ENCODE data around the gene FIBCD1. TPM values are rescaled to one million over a fixed set of nuclear protein-coding genes. Genes with fewer than 3 reads are reported as not detected.

The FIBCD1 gene
- total RNA-seq, 2 donors from 2014 or later, result not detected

- Mint-ChIP-seq H3K27ac (no peak overlapping the region), H3K4me1 (ENCODE audit: low read depth in 2 of 2) (no peaks in the 10 kb centered on the region), H3K9me3 (no peaks in the 10 kb centered on the region), H3K4me3 (no peak overlapping the region), H3K36me3 (no peaks in the 10 kb centered on the region), H3K27me3 (no peaks in the 10 kb centered on the region)
- ATAC-seq, result no peak
- DNase-seq (ENCODE audit: low spot score), result no peak
Measured at GRCh38 chr9:130857864-130858738, 80.9 kb downstream of the FIBCD1 start.

GRCh38 chr9:130856474-130856873, 82.6 kb downstream of the FIBCD1 start:
- no peak overlapping the region for H3K4me3 Mint-ChIP-seq
- no peaks in the 10 kb centered on the region for H3K27me3 Mint-ChIP-seq
- no peak overlapping the region for H3K27ac Mint-ChIP-seq
- H3K9me3 Mint-ChIP-seq, result no peaks in the 10 kb centered on the region
- no peaks in the 10 kb centered on the region for H3K4me1 Mint-ChIP-seq (ENCODE audit: low read depth in 2 of 2)
- ATAC-seq (no peak), DNase-seq (ENCODE audit: low spot score) (no peak)
- H3K36me3 Mint-ChIP-seq, result no peaks in the 10 kb centered on the region

GRCh38 chr9:130854835-130855234, 84.2 kb downstream of the FIBCD1 start:
- H3K36me3 Mint-ChIP-seq, result no peaks in the 10 kb centered on the region
- no peak overlapping the region for H3K4me3 Mint-ChIP-seq
- H3K27me3 Mint-ChIP-seq, result no peaks in the 10 kb centered on the region
- no peak overlapping the region for H3K27ac Mint-ChIP-seq
- H3K4me1 Mint-ChIP-seq (ENCODE audit: low read depth in 2 of 2), result peaks cover 3 to 5% of the 10 kb centered on the region in 2 donors
- no peak for ATAC-seq
- DNase-seq (ENCODE audit: low spot score), result no peak
- no peaks in the 10 kb centered on the region for H3K9me3 Mint-ChIP-seq

GRCh38 chr9:130854092-130854491, 85.0 kb downstream of the FIBCD1 start:
- Mint-ChIP-seq H3K4me1 (ENCODE audit: low read depth in 2 of 2) (peaks cover 4 to 6% of the 10 kb centered on the region in 2 donors), H3K27me3 (no peaks in the 10 kb centered on the region), H3K27ac (no peak overlapping the region), H3K36me3 (no peaks in the 10 kb centered on the region), H3K9me3 (no peaks in the 10 kb centered on the region), H3K4me3 (no peak overlapping the region)
- ATAC-seq, result no peak
- no peak for DNase-seq (ENCODE audit: low spot score)

GRCh38 chr9:130852801-130853200, 86.2 kb downstream of the FIBCD1 start:
- Mint-ChIP-seq H3K9me3 (no peaks in the 10 kb centered on the region), H3K27me3 (no peaks in the 10 kb centered on the region), H3K4me3 (no peak overlapping the region), H3K36me3 (no peaks in the 10 kb centered on the region), H3K4me1 (ENCODE audit: low read depth in 2 of 2) (peaks cover 4 to 6% of the 10 kb centered on the region in 2 donors), H3K27ac (no peak overlapping the region)
- ATAC-seq (no peak), DNase-seq (ENCODE audit: low spot score) (no peak)

Other genes with a start within 250 kb of the FIBCD1 start
- 100 to 1,000 TPM in 1 of 2 donors, 10 to 100 TPM in 1; 58.8 to 103 TPM for gene EXOSC2, start 245.5 kb downstream of the FIBCD1 start, total RNA-seq
- gene ABL1, start 104.0 kb downstream of the FIBCD1 start, total RNA-seq, result 10 to 100 TPM; 28.1 to 45.2 TPM
- not detected for gene QRFP, start 42.4 kb downstream of the FIBCD1 start, total RNA-seq
- gene LAMC3, start 69.9 kb upstream of the FIBCD1 start, total RNA-seq, result not detected
- gene AIF1L, start 157.3 kb upstream of the FIBCD1 start, total RNA-seq, result not detected
- gene NUP214, start 186.3 kb upstream of the FIBCD1 start, total RNA-seq, result 100 to 1,000 TPM in 1 of 2 donors, 10 to 100 TPM in 1; 66.2 to 121 TPM

Data from natural killer cell treated with Interleukin-12 subunit alpha and Interleukin-12 subunit beta and Interleukin-15 and Interleukin-18, amount 100 ng/mL, for 72 hours (primary cell).